ENCODE results near the gene CECR2.

The CECR2 gene

DNA sequence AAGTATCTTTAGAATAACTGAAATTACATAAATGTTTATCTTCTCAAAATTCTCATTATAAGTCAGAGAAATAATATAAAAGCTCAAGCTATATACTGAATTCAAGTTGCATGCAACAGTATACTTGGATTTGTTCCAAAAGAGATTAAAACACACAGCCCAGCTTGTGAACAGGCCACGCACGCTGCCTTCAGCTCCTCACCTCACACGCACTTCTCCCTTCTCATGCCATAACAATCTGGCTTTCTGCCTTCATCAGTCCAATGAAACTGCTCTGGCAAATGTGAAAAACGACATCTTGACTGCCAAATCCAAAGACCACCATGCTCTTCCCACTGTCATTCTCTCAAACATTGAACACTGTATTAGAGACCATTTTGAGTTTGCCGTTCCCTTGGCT, 237.2 kb downstream of the CECR2 start:
- DNase-seq (ENCODE audit: low read depth, low spot score), result no peak
